M059J (cell line): Measurements from ENCODE around the gene MPND. TPM values are rescaled to one million over a fixed set of nuclear protein-coding genes. Genes with fewer than 3 reads are reported as not detected.

Experiments used
- DNase-seq: peaks from one replicate; pipeline ENCODE4 v3.0.0-alpha.2; 2012; ENCODE audit warnings: low read depth
- total RNA-seq: library from RNA; depleted of rRNA; stranded (reverse); fragments of >200 nt; shearing (Covaris generic); gene quantifications from 2 replicates; pipeline ENCODE4 v1.2.3, GENCODE V29; 2014; rRNA removed

The MPND gene, protein sequence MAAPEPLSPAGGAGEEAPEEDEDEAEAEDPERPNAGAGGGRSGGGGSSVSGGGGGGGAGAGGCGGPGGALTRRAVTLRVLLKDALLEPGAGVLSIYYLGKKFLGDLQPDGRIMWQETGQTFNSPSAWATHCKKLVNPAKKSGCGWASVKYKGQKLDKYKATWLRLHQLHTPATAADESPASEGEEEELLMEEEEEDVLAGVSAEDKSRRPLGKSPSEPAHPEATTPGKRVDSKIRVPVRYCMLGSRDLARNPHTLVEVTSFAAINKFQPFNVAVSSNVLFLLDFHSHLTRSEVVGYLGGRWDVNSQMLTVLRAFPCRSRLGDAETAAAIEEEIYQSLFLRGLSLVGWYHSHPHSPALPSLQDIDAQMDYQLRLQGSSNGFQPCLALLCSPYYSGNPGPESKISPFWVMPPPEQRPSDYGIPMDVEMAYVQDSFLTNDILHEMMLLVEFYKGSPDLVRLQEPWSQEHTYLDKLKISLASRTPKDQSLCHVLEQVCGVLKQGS
- total RNA-seq: 6.3 and 9.9 TPM in 2 replicates

GRCh38 chr19:4343370-4344307 lies at the start of gene MPND:
Gene MPND (plus strand): TSS chr19:4343562. CDS start chr19:4343594, 32 bp downstream.
- DNase-seq: peak; percentile 82

- DNase-seq: no peak
Measured at GRCh38 chr19:4294389-4294788, 49.0 kb upstream of the MPND start.

- no peak for DNase-seq
Measured at GRCh38 chr19:4295972-4296771, 47.2 kb upstream of the MPND start.

- peak; percentile 30 for DNase-seq
Measured at GRCh38 chr19:4297901-4298809, 45.2 kb upstream of the MPND start.

DNA sequence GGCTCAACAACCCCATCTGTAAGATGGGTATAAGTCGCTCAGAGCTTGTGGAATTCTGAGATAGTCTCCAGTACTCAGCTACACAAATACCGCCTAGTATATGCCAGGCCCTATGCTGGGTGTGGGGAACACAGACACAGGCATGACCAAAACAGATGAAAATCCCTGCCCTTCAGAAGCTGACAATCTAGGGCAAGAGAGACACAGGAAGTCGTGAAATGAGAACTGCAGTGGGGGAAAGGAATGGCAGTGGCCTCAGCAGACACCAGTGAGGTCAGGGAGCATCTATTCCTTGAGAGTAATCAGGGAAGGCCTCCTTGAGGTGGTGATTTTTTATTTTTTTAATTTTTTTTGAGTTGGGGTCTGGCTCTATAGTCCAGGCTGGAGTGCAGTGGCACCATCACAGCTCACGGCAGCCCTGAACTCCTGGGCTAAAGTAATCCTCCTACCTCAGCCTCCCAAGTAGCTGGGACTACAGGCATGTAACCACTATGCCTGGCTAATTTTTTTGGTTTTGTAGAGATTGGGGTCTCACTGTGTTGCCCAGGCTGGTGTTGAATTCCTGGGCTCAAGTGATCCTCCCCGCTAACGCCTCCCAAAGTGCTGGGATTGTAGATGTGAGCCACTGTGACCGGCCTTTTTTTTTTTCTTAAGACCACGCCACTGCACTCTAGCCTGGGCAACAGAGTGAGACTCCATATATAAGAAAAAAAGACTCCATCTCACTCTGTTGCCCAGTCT lies 44.4 kb upstream of the MPND start:
- DNase-seq: no peak

DNA sequence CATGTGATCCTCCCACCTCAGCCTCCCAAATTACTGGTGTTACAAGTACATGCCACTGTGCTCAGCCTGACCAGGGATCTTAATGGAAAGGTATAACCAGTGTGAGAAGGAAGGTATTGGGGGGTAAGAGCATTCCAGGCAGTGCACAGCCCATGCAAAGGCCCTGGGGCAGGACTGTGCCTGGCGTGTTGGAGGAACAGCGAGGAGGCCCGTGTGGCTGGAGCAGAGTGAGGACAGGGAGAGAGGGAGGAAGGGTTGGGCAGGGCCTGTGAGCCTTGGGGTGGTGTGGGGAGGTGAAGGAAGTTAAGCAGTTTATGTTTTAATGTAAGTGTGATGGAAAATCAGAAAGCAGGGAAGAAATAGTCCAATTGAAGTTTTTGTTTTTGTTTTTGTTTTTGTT lies 42.8 kb upstream of the MPND start:
- DNase-seq: no peak

GRCh38 chr19:4301590-4302242 lies 41.6 kb upstream of the MPND start:
- DNase-seq: no peak

GRCh38 chr19:4302243-4302640 lies 41.1 kb upstream of the MPND start, which contains the start of gene TMIGD2:
Gene TMIGD2 (minus strand): TSS chr19:4302389. CDS start chr19:4302385, 4 bp downstream.
- DNase-seq: no peak

GRCh38 chr19:4303819-4304537 lies 39.4 kb upstream of the MPND start:
- DNase-seq: no peak

DNA sequence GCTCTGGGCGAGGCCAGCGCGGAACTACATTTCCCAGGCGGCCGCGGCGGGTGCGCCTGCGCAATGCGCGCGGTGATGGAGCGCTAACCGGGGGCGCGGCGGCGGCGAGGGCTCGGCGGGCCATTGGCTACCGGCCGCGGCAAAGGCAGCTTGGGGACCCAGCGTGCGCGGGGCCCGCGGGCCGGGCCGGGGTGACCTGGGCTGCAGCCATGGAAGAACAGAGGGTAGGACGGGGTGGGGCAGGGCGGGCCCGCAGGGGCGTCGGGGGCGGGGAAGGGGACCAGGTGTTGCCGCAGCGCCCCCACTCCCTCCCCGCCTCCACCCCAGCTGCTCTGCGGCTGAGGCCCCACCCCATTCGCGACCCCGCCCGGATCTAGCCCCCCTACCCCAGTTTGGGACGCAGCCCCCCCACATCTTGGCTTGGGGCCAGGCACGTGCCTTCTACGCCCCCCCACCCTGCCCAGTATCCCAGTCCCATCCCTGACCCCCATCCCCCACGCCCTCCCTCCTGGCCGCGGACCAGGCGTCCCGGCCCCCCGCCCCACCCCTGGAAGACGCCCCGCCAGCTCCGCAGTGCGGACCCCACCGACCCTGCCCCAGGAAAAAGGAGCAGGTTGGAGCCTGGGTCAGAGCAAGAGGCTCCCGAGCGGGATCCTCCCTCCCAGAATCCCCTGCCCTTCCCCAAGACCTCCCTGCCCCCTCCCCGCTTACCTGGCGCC lies 38.7 kb upstream of the MPND start, which contains the start of gene FSD1:
Gene FSD1, plus strand, starts transcription at position 61 of the 719 bp plus-strand sequence. Its CDS starts 149 bp downstream, at position 210.
- peak; percentile 66 for DNase-seq

DNA sequence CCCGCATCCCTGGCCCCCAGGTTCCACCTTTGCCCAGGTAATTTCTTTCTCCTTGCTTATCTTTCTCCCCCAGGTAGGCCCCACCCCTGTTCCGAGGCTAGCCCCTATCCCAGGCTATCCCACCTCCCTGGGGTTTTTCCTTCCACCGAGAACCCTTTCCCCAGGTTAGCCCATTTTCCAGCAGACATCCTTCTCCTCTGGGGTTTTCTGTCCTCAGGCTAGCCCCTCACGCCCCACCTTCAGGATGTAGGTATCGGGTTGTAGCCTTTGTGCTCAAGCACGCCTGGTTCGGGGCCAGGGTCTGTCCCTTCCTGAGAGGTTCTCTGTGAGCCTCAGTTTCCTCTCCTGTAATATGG lies 38.1 kb upstream of the MPND start:
- DNase-seq: no peak

GRCh38 chr19:4305659-4306058 lies 37.7 kb upstream of the MPND start:
- no peak for DNase-seq

- DNase-seq: no peak
Measured at GRCh38 chr19:4310247-4311121, 32.9 kb upstream of the MPND start.

DNA sequence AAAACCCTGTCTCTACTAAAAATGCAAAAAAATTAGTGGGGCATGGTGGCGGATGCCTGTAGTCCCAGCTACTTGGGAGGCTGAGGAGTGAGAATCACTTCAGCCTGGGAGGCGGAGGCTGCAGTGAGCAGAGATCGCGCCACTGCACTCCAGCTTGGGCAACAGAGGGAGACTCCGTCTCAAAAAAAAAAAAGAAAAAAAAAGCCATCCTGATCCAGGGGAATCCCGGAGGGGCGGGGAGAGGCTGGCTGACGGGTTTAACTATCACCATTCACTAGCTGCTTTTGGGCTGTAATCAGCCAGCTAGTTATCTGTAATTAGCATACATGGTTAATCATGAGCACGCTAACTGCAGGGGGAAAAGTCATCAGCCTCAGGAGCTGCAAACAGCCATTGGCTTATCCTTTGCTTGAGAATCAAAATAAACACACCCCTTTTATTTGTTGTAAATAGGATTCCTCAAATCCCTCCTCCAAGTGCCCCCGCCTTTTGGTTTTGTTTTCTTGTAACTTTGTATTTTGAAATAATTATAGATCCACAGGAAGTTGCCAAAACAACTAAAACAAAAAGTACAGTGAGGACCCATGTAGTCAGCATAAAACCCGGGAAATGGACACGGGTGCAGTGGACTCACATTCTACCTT lies 29.4 kb upstream of the MPND start:
- DNase-seq: no peak

GRCh38 chr19:4316956-4317355 lies 26.4 kb upstream of the MPND start:
- DNase-seq: no peak

DNA sequence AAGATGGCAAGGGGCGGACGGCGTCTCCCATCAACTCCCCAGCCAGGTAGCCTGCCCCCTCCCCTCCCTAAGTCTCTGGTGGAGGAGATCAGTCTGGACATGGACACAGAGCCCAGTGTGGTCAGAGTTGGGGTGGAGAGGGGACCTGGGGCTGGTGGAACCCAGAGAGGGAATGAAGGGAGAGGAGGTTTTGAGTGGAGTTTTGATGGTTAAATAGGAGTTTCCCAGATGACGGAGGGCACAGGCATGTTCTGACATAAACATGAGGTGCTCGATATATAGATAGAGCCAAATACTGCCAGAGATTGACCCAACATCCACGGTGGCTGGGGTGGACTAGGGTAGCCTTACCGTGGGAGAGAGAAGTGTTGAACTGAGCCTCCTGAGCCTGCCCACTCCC lies 24.9 kb upstream of the MPND start:
- DNase-seq: no peak
